Measurements from ENCODE around the gene WNT6.

WNT6 gene

GRCh38 chr2:218897394-218898108 is 37.9 kb downstream of the WNT6 start:
- no peak overlapping the region for H3K27ac ChIP-seq (ENCODE audit: low read length)
- no peaks in the 10 kb centered on the region for H3K36me3 ChIP-seq (ENCODE audit: control insufficient read depth in 1 of 2, insufficient read depth in 2 of 2, low read length in 2 of 2)
- H3K9me3 ChIP-seq (ENCODE audit: control insufficient read depth in 1 of 2, low read length in 2 of 2), result no peaks in the 10 kb centered on the region
- peaks cover 57% of the 10 kb centered on the region for H3K27me3 ChIP-seq (ENCODE audit: low read depth, low read length)
- peaks cover 0 to 26% of the 10 kb centered on the region in 2 donors for H3K4me1 ChIP-seq (ENCODE audit: control insufficient read depth in 1 of 2, insufficient read depth in 2 of 2, low read length in 2 of 2)
- H3K4me3 ChIP-seq (ENCODE audit: low read depth in 1 of 2, low read length in 2 of 2), result peak overlapping the region in 1 of 2 donors; percentile 36

DNA sequence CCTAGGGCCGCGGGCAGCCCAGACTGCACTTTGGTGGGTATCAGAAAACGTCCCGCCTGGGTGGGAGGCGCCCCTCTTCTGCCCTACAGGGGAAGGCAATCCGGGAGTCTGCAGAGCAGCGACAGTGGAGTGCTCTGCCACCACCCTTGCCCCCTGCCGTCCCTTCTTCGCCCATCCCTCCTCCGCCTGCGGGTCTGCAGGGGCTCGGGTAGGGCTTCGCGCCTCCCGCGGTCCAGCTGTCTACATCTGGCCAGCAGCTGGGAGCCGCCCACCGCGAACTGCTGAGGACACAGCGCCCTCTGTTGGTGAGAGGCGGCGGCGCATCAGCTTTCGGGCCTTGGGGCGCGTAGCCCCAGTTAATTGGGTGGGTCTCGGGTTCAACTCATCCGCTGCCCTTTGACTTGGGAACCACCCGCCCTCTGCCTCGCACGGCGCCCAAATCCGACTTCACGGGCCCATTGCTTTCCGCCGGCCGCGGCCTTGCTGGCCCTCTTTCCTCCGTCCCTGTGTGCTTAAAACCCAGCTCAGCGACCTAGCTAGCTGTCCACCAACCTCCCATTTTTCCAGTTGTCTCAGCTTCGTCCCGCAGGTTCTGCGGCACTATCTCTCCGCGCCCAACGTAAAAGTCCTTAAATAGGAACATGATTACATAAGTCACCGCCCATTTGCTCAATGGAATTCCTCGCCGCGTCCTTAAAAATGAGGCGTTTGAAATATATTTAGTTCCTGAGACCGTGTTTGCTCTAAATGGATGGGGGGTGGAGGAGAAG is 38.7 kb downstream of the WNT6 start:
- Histone ChIP-seq H3K27ac (ENCODE audit: low read length) (no peak overlapping the region), H3K4me3 (ENCODE audit: low read depth in 1 of 2, low read length in 2 of 2) (no peak overlapping the region), H3K9me3 (ENCODE audit: control insufficient read depth in 1 of 2, low read length in 2 of 2) (no peaks in the 10 kb centered on the region), H3K36me3 (ENCODE audit: control insufficient read depth in 1 of 2, insufficient read depth in 2 of 2, low read length in 2 of 2) (no peaks in the 10 kb centered on the region), H3K4me1 (ENCODE audit: control insufficient read depth in 1 of 2, insufficient read depth in 2 of 2, low read length in 2 of 2) (peaks cover 0 to 22% of the 10 kb centered on the region in 2 donors), H3K27me3 (ENCODE audit: low read depth, low read length) (peaks cover 55% of the 10 kb centered on the region)

GRCh38 chr2:218899147-218899546 is 39.5 kb downstream of the WNT6 start:
- H3K27ac ChIP-seq (ENCODE audit: low read length), result no peak overlapping the region
- H3K4me1 ChIP-seq (ENCODE audit: control insufficient read depth in 1 of 2, insufficient read depth in 2 of 2, low read length in 2 of 2), result peaks cover 0 to 22% of the 10 kb centered on the region in 2 donors

GRCh38 chr2:218902427-218902826 is 42.8 kb downstream of the WNT6 start:
- Histone ChIP-seq H3K9me3 (ENCODE audit: control insufficient read depth in 1 of 2, low read length in 2 of 2) (no peaks in the 10 kb centered on the region), H3K36me3 (ENCODE audit: control insufficient read depth in 1 of 2, insufficient read depth in 2 of 2, low read length in 2 of 2) (no peaks in the 10 kb centered on the region), H3K4me3 (ENCODE audit: low read depth in 1 of 2, low read length in 2 of 2) (no peak overlapping the region), H3K27ac (ENCODE audit: low read length) (no peak overlapping the region), H3K4me1 (ENCODE audit: control insufficient read depth in 1 of 2, insufficient read depth in 2 of 2, low read length in 2 of 2) (peaks cover 0 to 13% of the 10 kb centered on the region in 2 donors), H3K27me3 (ENCODE audit: low read depth, low read length) (peaks cover 31% of the 10 kb centered on the region)

More at GRCh38 chr2:218899147-218899546, 39.5 kb downstream of the WNT6 start:
- H3K9me3 ChIP-seq (ENCODE audit: control insufficient read depth in 1 of 2, low read length in 2 of 2), result no peaks in the 10 kb centered on the region
- H3K36me3 ChIP-seq (ENCODE audit: control insufficient read depth in 1 of 2, insufficient read depth in 2 of 2, low read length in 2 of 2), result no peaks in the 10 kb centered on the region
- peaks cover 50% of the 10 kb centered on the region for H3K27me3 ChIP-seq (ENCODE audit: low read depth, low read length)
- no peak overlapping the region for H3K4me3 ChIP-seq (ENCODE audit: low read depth in 1 of 2, low read length in 2 of 2)

GRCh38 chr2:218904176-218904575 is 44.6 kb downstream of the WNT6 start:
- Histone ChIP-seq H3K9me3 (ENCODE audit: control insufficient read depth in 1 of 2, low read length in 2 of 2) (no peaks in the 10 kb centered on the region), H3K36me3 (ENCODE audit: control insufficient read depth in 1 of 2, insufficient read depth in 2 of 2, low read length in 2 of 2) (no peaks in the 10 kb centered on the region), H3K27me3 (ENCODE audit: low read depth, low read length) (peaks cover 15% of the 10 kb centered on the region)

DNA sequence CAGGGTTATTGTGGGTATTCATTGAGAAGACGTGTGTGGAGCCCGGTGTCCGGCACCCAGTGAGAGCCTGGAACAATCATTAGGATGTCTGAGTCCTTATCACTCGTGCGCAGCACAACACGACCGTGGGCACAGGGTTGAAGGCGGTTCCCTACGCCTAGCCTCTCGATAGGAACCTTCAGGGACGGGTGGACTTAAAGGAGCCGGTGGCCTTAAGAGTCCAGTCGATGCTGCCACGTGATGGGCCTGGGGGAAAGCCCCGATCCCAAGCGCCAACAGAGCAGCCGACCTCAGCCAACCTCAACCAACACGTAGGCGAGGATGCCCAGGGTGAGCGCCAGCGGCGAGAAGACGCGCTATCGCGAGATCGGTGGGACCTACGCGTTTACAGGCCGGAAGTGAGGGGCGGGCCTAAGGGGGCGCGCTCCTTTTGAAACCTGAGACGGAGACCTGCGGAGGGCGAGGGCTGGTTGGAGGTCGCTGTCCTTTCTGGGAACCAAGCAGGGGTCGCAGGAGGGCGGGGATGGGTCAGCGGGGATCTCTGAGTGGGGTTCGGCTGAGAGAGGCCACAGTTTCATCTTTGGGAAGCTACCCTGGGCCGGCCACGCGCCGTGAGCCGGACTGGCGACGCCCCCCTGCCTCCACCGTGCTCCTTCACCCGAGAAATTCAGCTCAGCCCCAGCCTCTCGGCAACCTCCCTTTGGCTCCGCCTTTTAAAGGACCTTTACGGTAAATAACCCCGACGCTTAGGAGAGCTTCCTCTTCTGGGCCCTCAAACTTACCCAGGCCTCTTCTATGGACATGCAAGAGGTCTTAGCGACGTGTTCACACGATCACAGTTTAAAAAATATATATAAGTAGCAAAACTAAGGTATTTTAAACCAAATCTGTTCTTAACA is 49.4 kb downstream of the WNT6 start:
- Histone ChIP-seq H3K27me3 (ENCODE audit: low read depth, low read length) (peaks cover 9% of the 10 kb centered on the region), H3K9me3 (ENCODE audit: control insufficient read depth in 1 of 2, low read length in 2 of 2) (no peaks in the 10 kb centered on the region), H3K27ac (ENCODE audit: low read length) (no peak overlapping the region)

More at GRCh38 chr2:218904176-218904575, 44.6 kb downstream of the WNT6 start:
- Histone ChIP-seq H3K4me3 (ENCODE audit: low read depth in 1 of 2, low read length in 2 of 2) (no peak overlapping the region), H3K4me1 (ENCODE audit: control insufficient read depth in 1 of 2, insufficient read depth in 2 of 2, low read length in 2 of 2) (peaks cover 0 to 7% of the 10 kb centered on the region in 2 donors), H3K27ac (ENCODE audit: low read length) (no peak overlapping the region)

DNA sequence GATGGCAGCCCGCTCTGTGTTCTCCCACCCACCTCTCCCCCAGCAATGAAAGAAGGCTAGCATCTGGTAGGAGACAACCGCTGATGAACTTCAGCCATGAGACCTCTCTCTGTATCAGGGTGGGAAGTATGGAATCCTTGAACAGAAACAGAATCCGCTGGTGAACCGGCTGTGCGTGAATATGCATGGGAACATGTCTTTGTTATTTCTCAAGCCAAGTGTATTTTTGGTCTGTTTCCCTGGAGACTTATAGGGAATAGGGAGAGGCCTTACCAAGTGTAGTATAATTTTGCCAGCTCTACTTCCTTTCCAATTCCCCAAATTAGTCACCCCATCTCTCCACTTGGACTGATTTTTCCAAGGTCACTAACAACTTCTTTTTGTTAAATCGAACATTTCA is 51.1 kb downstream of the WNT6 start:
- H3K27ac ChIP-seq (ENCODE audit: low read length), result no peak overlapping the region

More for the DNA sequence above, 49.4 kb downstream of the WNT6 start:
- H3K4me3 ChIP-seq (ENCODE audit: low read depth in 1 of 2, low read length in 2 of 2), result peak overlapping the region; percentile 74 to 78
- H3K36me3 ChIP-seq (ENCODE audit: control insufficient read depth in 1 of 2, insufficient read depth in 2 of 2, low read length in 2 of 2), result no peaks in the 10 kb centered on the region
- H3K4me1 ChIP-seq (ENCODE audit: control insufficient read depth in 1 of 2, insufficient read depth in 2 of 2, low read length in 2 of 2), result peaks cover 0 to 11% of the 10 kb centered on the region in 2 donors

GRCh38 chr2:218920504-218920903 is 60.9 kb downstream of the WNT6 start:
- H3K4me1 ChIP-seq (ENCODE audit: control insufficient read depth in 1 of 2, insufficient read depth in 2 of 2, low read length in 2 of 2), result no peaks in the 10 kb centered on the region
- no peaks in the 10 kb centered on the region for H3K9me3 ChIP-seq (ENCODE audit: control insufficient read depth in 1 of 2, low read length in 2 of 2)
- no peaks in the 10 kb centered on the region for H3K27me3 ChIP-seq (ENCODE audit: low read depth, low read length)
- H3K36me3 ChIP-seq (ENCODE audit: control insufficient read depth in 1 of 2, insufficient read depth in 2 of 2, low read length in 2 of 2), result no peaks in the 10 kb centered on the region
- no peak overlapping the region for H3K27ac ChIP-seq (ENCODE audit: low read length)
- no peak overlapping the region for H3K4me3 ChIP-seq (ENCODE audit: low read depth in 1 of 2, low read length in 2 of 2)

More for the DNA sequence above, 51.1 kb downstream of the WNT6 start:
- H3K4me3 ChIP-seq (ENCODE audit: low read depth in 1 of 2, low read length in 2 of 2), result no peak overlapping the region
- H3K4me1 ChIP-seq (ENCODE audit: control insufficient read depth in 1 of 2, insufficient read depth in 2 of 2, low read length in 2 of 2), result peaks cover 0 to 11% of the 10 kb centered on the region in 2 donors
- no peaks in the 10 kb centered on the region for H3K36me3 ChIP-seq (ENCODE audit: control insufficient read depth in 1 of 2, insufficient read depth in 2 of 2, low read length in 2 of 2)
- no peaks in the 10 kb centered on the region for H3K9me3 ChIP-seq (ENCODE audit: control insufficient read depth in 1 of 2, low read length in 2 of 2)
- H3K27me3 ChIP-seq (ENCODE audit: low read depth, low read length), result no peaks in the 10 kb centered on the region

Measured in muscle layer of duodenum (tissue), 2 donors.